Smooth muscle cell (in vitro differentiated cells): Measurements from ENCODE around the gene APBA1. TPM values are rescaled to one million over a fixed set of nuclear protein-coding genes. Genes with fewer than 3 reads are reported as not detected.

Experiments used
- DNase-seq: peaks from one replicate; lab custom pipeline; 2025; ENCODE audit not compliant: unreplicated experiment; lab: John Stamatoyannopoulos, UW
- H2AFZ ChIP-seq: fragments of 200-600 bp; sonication (generic); 2 replicates; pipeline ENCODE4 v1.6.0; 2016; ENCODE audit warnings: antibody characterized with exemption, low read depth, mild to moderate bottlenecking
- H3F3A ChIP-seq: fragments of 200-600 bp; sonication (generic); 2 replicates; pipeline ENCODE4 v1.6.0; 2017; ENCODE audit warnings: antibody characterized with exemption, low read depth
- H3K27ac ChIP-seq: fragments of 200-600 bp; sonication (generic); 2 replicates; pipeline ENCODE4 v1.5.1; 2016; ENCODE audit warnings: low read depth, mild to moderate bottlenecking
- H3K27me3 ChIP-seq: fragments of 200-600 bp; sonication (generic); 2 replicates; pipeline ENCODE4 v1.6.1; 2016; ENCODE audit warnings: low read depth, mild to moderate bottlenecking
- H3K36me3 ChIP-seq: fragments of 200-600 bp; sonication (generic); 2 replicates; pipeline ENCODE4 v1.5.1; 2016; ENCODE audit warnings: low read depth
- H3K4me1 ChIP-seq: fragments of 200-600 bp; sonication (generic); 2 replicates; pipeline ENCODE4 v1.5.1; 2016; ENCODE audit warnings: low read depth
- H3K4me2 ChIP-seq: fragments of 200-600 bp; sonication (generic); 2 replicates; pipeline ENCODE4 v1.6.0; 2016; ENCODE audit warnings: mild to moderate bottlenecking
- H3K4me3 ChIP-seq: fragments of 200-600 bp; sonication (generic); 2 replicates; pipeline ENCODE4 v1.5.1; 2016; ENCODE audit warnings: mild to moderate bottlenecking
- H3K79me2 ChIP-seq: fragments of 200-600 bp; sonication (generic); 2 replicates; pipeline ENCODE4 v1.6.0; 2016; ENCODE audit warnings: low read depth, mild to moderate bottlenecking
- H3K9ac ChIP-seq: fragments of 200-600 bp; sonication (generic); 2 replicates; pipeline ENCODE4 v1.6.0; 2016; ENCODE audit warnings: low read depth
- H3K9me3 ChIP-seq: fragments of 200-600 bp; sonication (generic); replicated peaks from 2 replicates; pipeline ENCODE4 v1.5.1; 2016; ENCODE audit warnings: low read depth
- H4K20me1 ChIP-seq: fragments of 200-600 bp; sonication (generic); 2 replicates; pipeline ENCODE4 v1.6.0; 2016; ENCODE audit warnings: low read depth
- CTCF ChIP-seq: fragments of 200-600 bp; sonication (generic); IDR thresholded peaks from 2 replicates; pipeline ENCODE4 v1.5.1; 2017; ENCODE audit warnings: borderline replicate concordance, mild to moderate bottlenecking, antibody characterized with exemption; ENCODE audit not compliant: insufficient read depth, poor library complexity, severe bottlenecking
- WGBS: methylation state at CpG from one replicate; pipeline ENCODE4 v1.1.7; 2016; ENCODE audit warnings: low lambda C conversion rate; 5-methylcytosine and 5-hydroxymethylcytosine counted together
- polyA plus RNA-seq: library from polyadenylated mRNA; unstranded; fragments of >200 nt; fragmentation: Nextera tagmentation; extraction: Ambion mirVana; gene quantifications from 2 replicates; pipeline ENCODE4 v1.2.1, GENCODE V29; 2016
- total RNA-seq: library from RNA; depleted of rRNA; stranded (reverse); fragments of >200 nt; gene quantifications from 2 replicates; pipeline ENCODE4 v1.2.3, GENCODE V29; 2014

APBA1 gene
- total and polyA plus RNA-seq, 2 experiments from 2014 or later, result 1.4 to 6.1 TPM

DNA sequence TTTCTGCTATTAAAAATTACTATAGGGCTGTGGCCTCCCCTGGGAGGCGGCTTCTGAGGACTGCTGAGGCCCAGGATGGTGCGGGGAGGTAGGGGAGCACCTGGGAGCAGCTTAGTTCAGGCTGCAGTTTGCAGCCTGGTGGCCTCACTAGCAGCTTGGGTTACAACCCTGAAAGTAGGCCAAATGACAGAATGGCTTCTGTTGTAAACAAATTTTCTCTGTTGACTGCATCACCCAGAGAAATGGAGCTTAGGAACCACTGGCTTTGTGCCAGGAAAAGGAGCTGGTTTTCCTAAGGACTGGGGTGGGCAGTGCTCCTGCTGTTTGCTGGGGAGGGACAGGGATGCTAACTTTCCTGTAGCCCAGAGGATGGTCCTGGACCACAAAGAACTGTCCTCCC is 216.9 kb downstream of the APBA1 start:
- peaks cover 6% of the 10 kb centered on the region for H3K4me1 ChIP-seq
- no peaks in the 10 kb centered on the region for H3K27me3 ChIP-seq
- no peak for TF ChIP-seq CTCF
- no peak overlapping the region for H3K9ac ChIP-seq
- no peaks in the 10 kb centered on the region for H4K20me1 ChIP-seq
- no peaks in the 10 kb centered on the region for H3K9me3 ChIP-seq
- no peak overlapping the region for H3K27ac ChIP-seq
- H3K79me2 ChIP-seq, result no peaks in the 10 kb centered on the region
- no peak overlapping the region for H3K4me3 ChIP-seq
- no peak overlapping the region for H2AFZ ChIP-seq
- no peak for DNase-seq
- 97% methylated on average over 2 of the region's 2 CpGs for WGBS
- H3F3A ChIP-seq, result no peaks in the 10 kb centered on the region
- no peak overlapping the region for H3K4me2 ChIP-seq
- H3K36me3 ChIP-seq, result no peaks in the 10 kb centered on the region

DNA sequence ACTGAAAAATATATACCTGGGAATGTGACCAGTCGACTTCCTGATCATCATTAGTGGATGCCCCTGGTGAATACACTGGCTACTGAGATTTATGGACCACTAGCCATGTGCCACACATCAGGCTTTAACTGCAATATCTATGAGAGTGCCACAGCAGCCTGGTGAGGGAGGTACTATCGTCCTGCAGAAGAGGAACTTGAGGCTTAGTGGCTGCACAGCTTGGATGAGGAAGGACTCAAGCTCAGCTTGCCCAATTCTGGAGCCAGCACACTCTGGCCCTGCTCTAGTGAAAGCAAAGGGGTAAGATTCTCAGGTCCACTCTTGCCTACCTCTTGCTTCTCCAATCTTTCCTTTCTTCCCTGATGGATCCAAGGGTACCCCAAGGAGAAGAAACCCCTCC is 217.8 kb downstream of the APBA1 start:
- no peak overlapping the region for H3K4me3 ChIP-seq
- no peak for TF ChIP-seq CTCF
- H2AFZ ChIP-seq, result no peak overlapping the region
- H3K36me3 ChIP-seq, result no peaks in the 10 kb centered on the region
- H3K4me1 ChIP-seq, result peaks cover 6% of the 10 kb centered on the region
- no peak for DNase-seq
- H3K27me3 ChIP-seq, result no peaks in the 10 kb centered on the region
- no peaks in the 10 kb centered on the region for H3K79me2 ChIP-seq
- no peak overlapping the region for H3K27ac ChIP-seq
- 82% methylated on average over 2 of the region's 2 CpGs for WGBS
- no peak overlapping the region for H3K9ac ChIP-seq
- H3K4me2 ChIP-seq, result no peak overlapping the region
- H4K20me1 ChIP-seq, result no peaks in the 10 kb centered on the region
- H3F3A ChIP-seq, result no peaks in the 10 kb centered on the region
- no peaks in the 10 kb centered on the region for H3K9me3 ChIP-seq

DNA sequence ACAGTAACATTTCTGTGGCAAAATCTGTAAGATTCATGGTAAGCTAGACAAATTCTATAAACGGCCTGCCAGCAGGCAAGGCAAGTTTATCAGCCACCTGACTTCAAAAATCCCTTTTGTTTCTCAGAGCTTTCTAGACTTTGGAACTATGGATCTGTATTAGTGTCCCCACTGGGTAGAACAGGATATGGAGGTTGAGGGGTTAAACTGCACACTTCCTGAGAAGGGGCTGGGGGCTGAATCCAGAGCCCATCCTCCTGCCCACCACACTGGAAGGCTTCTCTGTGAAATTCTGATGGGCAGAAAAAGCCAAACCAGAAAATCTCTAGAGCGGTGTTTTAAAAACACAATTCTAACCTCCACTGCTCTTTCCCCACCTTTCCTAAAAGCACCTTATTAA is 218.4 kb downstream of the APBA1 start:
- no peak for TF ChIP-seq CTCF
- H3K27me3 ChIP-seq, result no peaks in the 10 kb centered on the region
- H2AFZ ChIP-seq, result no peak overlapping the region
- H3K9me3 ChIP-seq, result no peaks in the 10 kb centered on the region
- no peaks in the 10 kb centered on the region for H3K36me3 ChIP-seq
- no peak overlapping the region for H3K9ac ChIP-seq
- H3K4me1 ChIP-seq, result peaks cover 6% of the 10 kb centered on the region
- H3K4me2 ChIP-seq, result no peak overlapping the region
- no peak overlapping the region for H3K4me3 ChIP-seq
- H3F3A ChIP-seq, result no peaks in the 10 kb centered on the region
- no peak for DNase-seq
- no peaks in the 10 kb centered on the region for H3K79me2 ChIP-seq
- H4K20me1 ChIP-seq, result no peaks in the 10 kb centered on the region
- no peak overlapping the region for H3K27ac ChIP-seq
- WGBS, result 95% methylated on average over 2 of the region's 2 CpGs

DNA sequence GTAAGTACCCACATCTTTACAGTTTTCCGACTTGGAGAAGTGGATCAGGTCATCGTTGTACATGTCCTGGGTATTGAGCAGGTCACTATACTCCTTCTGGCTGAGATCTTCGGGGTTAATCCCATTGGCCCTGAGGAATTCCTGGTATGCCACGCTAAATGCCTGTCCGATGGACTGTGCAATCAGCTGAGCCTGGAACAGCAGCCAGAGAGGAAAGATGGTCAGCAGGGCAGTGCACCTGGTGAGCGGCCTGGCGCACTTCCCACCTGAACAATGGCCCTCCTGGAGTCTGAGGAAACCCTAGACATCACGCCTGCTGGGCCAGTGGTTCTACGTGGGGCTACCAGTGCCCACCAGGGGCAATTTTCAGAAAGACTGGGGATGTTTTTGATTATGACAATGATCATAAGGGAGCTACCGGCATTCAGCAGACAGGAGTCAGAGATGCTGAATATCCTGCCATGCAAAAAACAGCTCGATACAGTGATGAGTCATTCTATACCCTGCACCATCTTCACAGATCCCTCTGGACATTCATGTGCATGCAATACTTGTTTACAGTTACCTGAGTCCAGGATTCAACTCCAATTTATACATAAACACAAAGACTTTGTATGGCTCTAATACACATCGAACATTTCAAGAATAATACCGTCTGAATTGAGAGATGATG is 219.9 kb downstream of the APBA1 start:
- Histone ChIP-seq H3K36me3 (no peaks in the 10 kb centered on the region), H3K27me3 (no peaks in the 10 kb centered on the region), H3K4me2 (no peak overlapping the region), H2AFZ (no peak overlapping the region), H3F3A (no peaks in the 10 kb centered on the region), H3K9me3 (no peaks in the 10 kb centered on the region), H3K4me1 (peaks cover 6% of the 10 kb centered on the region), H3K4me3 (no peak overlapping the region), H4K20me1 (no peaks in the 10 kb centered on the region), H3K27ac (no peak overlapping the region), H3K9ac (no peak overlapping the region), H3K79me2 (no peaks in the 10 kb centered on the region)
- WGBS, result 77% methylated on average over 13 of the region's 13 CpGs
- no peak for DNase-seq
- TF ChIP-seq CTCF, result no peak
